BE2C (cell line): ENCODE measurements around the gene GLB1L2.

Experiments used
- DNase-seq: peaks from one replicate; pipeline ENCODE4 v3.0.0-alpha.2; 2020
- H3K27me3 ChIP-seq: fragments of 250-450 bp; sonication (Bioruptor Pico); 2 replicates; pipeline ENCODE4 v1.5.1; 2020; ENCODE audit warnings: mild to moderate bottlenecking
- H3K36me3 ChIP-seq: fragments of 250-450 bp; sonication (Bioruptor Pico); 2 replicates; pipeline ENCODE4 v1.5.1; 2020; ENCODE audit warnings: mild to moderate bottlenecking
- H3K4me1 ChIP-seq: fragments of 250-450 bp; sonication (Bioruptor Pico); 2 replicates; pipeline ENCODE4 v1.5.1; 2020
- H3K4me3 ChIP-seq: 2 replicates; pipeline ENCODE4 v1.5.1; 2011; ENCODE audit warnings: low read depth, low read length
- H3K9me3 ChIP-seq: fragments of 250-450 bp; sonication (Bioruptor Pico); 2 replicates; pipeline ENCODE4 v1.5.1; 2020
- CTCF ChIP-seq: IDR thresholded peaks from 2 replicates; pipeline ENCODE4 v1.5.1; 2012; ENCODE audit warnings: mild to moderate bottlenecking, low read depth, low read length

GLB1L2 gene

GRCh38 chr11:134425413-134425812 lies 93.6 kb downstream of the GLB1L2 start:
- H3K36me3 ChIP-seq: no peaks in the 10 kb centered on the region
- no peak for TF ChIP-seq CTCF
- H3K4me3 ChIP-seq: no peak overlapping the region
- DNase-seq: no peak
- H3K9me3 ChIP-seq: no peaks in the 10 kb centered on the region
- no peaks in the 10 kb centered on the region for H3K27me3 ChIP-seq
- H3K4me1 ChIP-seq: peaks cover 3% of the 10 kb centered on the region; the same call in 1 of the 2 replicates
